H1 (cell line): Measurements from ENCODE around the gene PCBP4. TPM values are rescaled to one million over a fixed set of nuclear protein-coding genes. Genes with fewer than 3 reads are reported as not detected.

Experiments
- CTCF ChIA-PET: fragments of 300-600 bp; sonication (Branson Sonifier 250); formaldehyde crosslinking; loops from one replicate; lab custom pipeline; 2021; ENCODE audit not compliant: partially characterized antibody; lab: Charles Lee
- POLR2A ChIA-PET: fragments of 300-600 bp; sonication (Branson Sonifier 250); formaldehyde crosslinking; loops from one replicate; lab custom pipeline; 2021; ENCODE audit warnings: inconsistent platforms; ENCODE audit not compliant: partially characterized antibody; lab: Charles Lee
- DNase-seq, 2 experiments: peaks; one replicate each; pipeline versions ENCODE4 v3.0.0 to v3.0.0-alpha.2; 2010 to 2022; ENCODE audit warnings: low spot score in 2 of 2, low read depth in 1 of 2, mixed read lengths in 1 of 2
- FAIRE-seq: peaks from 2 replicates; lab custom pipeline; 2011; peaks lifted over from hg19 to GRCh38; lab: Jason Lieb, UNC
- H2AFZ ChIP-seq: 2 replicates; pipeline ENCODE4 v1.8.1; 2012; ENCODE audit warnings: low read length, inconsistent platforms
- H2AK5ac ChIP-seq: 2 replicates; pipeline ENCODE4 v1.6.1; 2013; ENCODE audit warnings: low read depth, low read length
- H2BK120ac ChIP-seq: replicated peaks from 2 replicates; pipeline ENCODE3; 2013; ENCODE audit warnings: low read depth, low read length, inconsistent platforms
- H2BK12ac ChIP-seq: 2 replicates; pipeline ENCODE4 v1.6.1; 2013; ENCODE audit warnings: low read depth, low read length
- H2BK15ac ChIP-seq: 2 replicates; pipeline ENCODE4 v1.6.1; 2013; ENCODE audit warnings: low read length
- H2BK20ac ChIP-seq: 2 replicates; pipeline ENCODE4 v1.6.1; 2013; ENCODE audit warnings: low read length
- H2BK5ac ChIP-seq: 2 replicates; pipeline ENCODE4 v1.6.1; 2013; ENCODE audit warnings: low read depth, low read length
- H3K14ac ChIP-seq: 2 replicates; pipeline ENCODE4 v1.6.1; 2013; ENCODE audit warnings: inconsistent platforms; ENCODE audit not compliant: insufficient read length
- H3K18ac ChIP-seq: 2 replicates; pipeline ENCODE4 v1.6.1; 2013; ENCODE audit warnings: low read length; ENCODE audit errors: extremely low read depth
- H3K23ac ChIP-seq: 2 replicates; pipeline ENCODE4 v1.6.1; 2013; ENCODE audit warnings: inconsistent platforms; ENCODE audit not compliant: insufficient read length
- H3K23me2 ChIP-seq: 2 replicates; pipeline ENCODE4 v1.6.1; 2013; ENCODE audit warnings: low read depth, low read length
- H3K27ac ChIP-seq: 2 replicates; pipeline ENCODE4 v1.6.1; 2011; ENCODE audit warnings: low read depth, low read length, inconsistent platforms
- H3K27me3 ChIP-seq, 4 experiments: replicated peaks in 1 of 4; 1 replicate in 1 of 4; 2 replicates in 3 of 4; pipeline versions ENCODE4 v1.6.1 to v1.8.1; 2011 to 2013; ENCODE audit warnings: low read length in 3 of 4, mild to moderate bottlenecking in 3 of 4, inconsistent platforms in 2 of 4, mixed read lengths in 2 of 4, moderate library complexity in 1 of 4; ENCODE audit not compliant: control insufficient read depth in 3 of 4, insufficient read depth in 3 of 4; ENCODE audit errors: extremely low read depth in 1 of 4
- H3K36me3 ChIP-seq, 4 experiments: 2 replicates each; pipeline versions ENCODE4 v1.6.1 to v1.8.1; 2011 to 2013; ENCODE audit warnings: mild to moderate bottlenecking in 4 of 4, low read length in 3 of 4, moderate library complexity in 2 of 4, control low read depth in 1 of 4, inconsistent platforms in 1 of 4; ENCODE audit not compliant: insufficient read depth in 4 of 4, control insufficient read depth in 2 of 4
- H3K4ac ChIP-seq: replicated peaks from 2 replicates; pipeline ENCODE3; 2013; ENCODE audit warnings: low read length, low read depth, mixed read lengths, inconsistent platforms; ENCODE audit not compliant: insufficient read length
- H3K4me1 ChIP-seq, 4 experiments: replicated peaks in 1 of 4; 1 replicate in 1 of 4; 2 replicates in 3 of 4; pipeline versions ENCODE4 v1.6.1 to v1.8.1; 2011 to 2013; ENCODE audit warnings: low read length in 3 of 4, inconsistent platforms in 2 of 4, mixed read lengths in 1 of 4; ENCODE audit not compliant: insufficient read depth in 4 of 4, control insufficient read depth in 3 of 4
- H3K4me2 ChIP-seq, 2 experiments: 2 replicates each; pipeline versions ENCODE4 v1.6.1 to v1.8.1; 2011 to 2013; ENCODE audit warnings: low read depth in 2 of 2, low read length in 2 of 2, control low read depth in 1 of 2, inconsistent platforms in 1 of 2, mild to moderate bottlenecking in 1 of 2; ENCODE audit not compliant: insufficient read depth in 1 of 2
- H3K4me3 ChIP-seq, 4 experiments: fragments of 200-600, 300-600 bp in 1 of 4; sonication (generic), shearing (Covaris generic), sonication (Bioruptor Twin) in 1 of 4; 2 replicates each; pipeline versions ENCODE4 v1.5.1 to v1.8.1; 2011 to 2016; ENCODE audit warnings: low read length in 4 of 4, low read depth in 3 of 4, control low read depth in 2 of 4, inconsistent platforms in 2 of 4, mild to moderate bottlenecking in 2 of 4, mixed read lengths in 1 of 4, moderate library complexity in 1 of 4; ENCODE audit not compliant: insufficient read depth in 2 of 4; ENCODE audit errors: extremely low read depth in 1 of 4
- H3K56ac ChIP-seq: replicated peaks from 2 replicates; pipeline ENCODE3; 2013; ENCODE audit warnings: low read depth, mild to moderate bottlenecking, mixed read lengths, low read length, inconsistent platforms; ENCODE audit not compliant: insufficient read length
- H3K79me1 ChIP-seq: 2 replicates; pipeline ENCODE4 v1.6.1; 2013; ENCODE audit warnings: low read depth, low read length, control low read depth
- H3K79me2 ChIP-seq, 2 experiments: 2 replicates each; pipeline versions ENCODE4 v1.6.1 to v1.8.1; 2012 to 2013; ENCODE audit warnings: low read length in 2 of 2, mild to moderate bottlenecking in 2 of 2, inconsistent platforms in 1 of 2; ENCODE audit not compliant: insufficient read depth in 2 of 2, control insufficient read depth in 1 of 2
- H3K9ac ChIP-seq, 4 experiments: replicated peaks in 1 of 4; 1 replicate in 1 of 4; 2 replicates in 3 of 4; pipeline versions ENCODE4 v1.6.1 to v1.8.1; 2011 to 2013; ENCODE audit warnings: low read depth in 3 of 4, low read length in 3 of 4, control low read depth in 2 of 4, mild to moderate bottlenecking in 2 of 4, moderate library complexity in 2 of 4, inconsistent platforms in 1 of 4; ENCODE audit errors: extremely low read depth in 1 of 4
- H3K9me3 ChIP-seq, 2 experiments: 2 replicates each; pipeline versions ENCODE4 v1.6.1 to v1.8.1; 2012 to 2013; ENCODE audit warnings: mild to moderate bottlenecking in 2 of 2, moderate library complexity in 2 of 2, control low read depth in 1 of 2, inconsistent platforms in 1 of 2, low read depth in 1 of 2, low read length in 1 of 2, mixed read lengths in 1 of 2; ENCODE audit not compliant: insufficient read depth in 2 of 2
- H4K20me1 ChIP-seq, 2 experiments: replicated peaks in 1 of 2; 2 replicates each; pipeline versions ENCODE3 to v1.8.1; 2011 to 2013; ENCODE audit warnings: inconsistent platforms in 2 of 2, low read length in 2 of 2, mild to moderate bottlenecking in 1 of 2; ENCODE audit not compliant: insufficient read depth in 2 of 2, control insufficient read depth in 1 of 2
- H4K5ac ChIP-seq: 2 replicates; pipeline ENCODE4 v1.6.1; 2013; ENCODE audit warnings: low read length, low read depth, mixed read lengths, inconsistent platforms; ENCODE audit not compliant: insufficient read length
- H4K8ac ChIP-seq: 2 replicates; pipeline ENCODE4 v1.8.0; 2013; ENCODE audit warnings: mild to moderate bottlenecking, moderate library complexity, low read length, inconsistent platforms; ENCODE audit not compliant: insufficient read depth; ENCODE audit errors: extremely low read depth
- H4K91ac ChIP-seq: replicated peaks from 2 replicates; pipeline ENCODE3; 2013; ENCODE audit warnings: low read length, mixed read lengths, inconsistent platforms; ENCODE audit not compliant: insufficient read length
- CREB1 ChIP-seq: IDR thresholded peaks from 2 replicates; pipeline ENCODE4 v1.6.1; 2012; ENCODE audit warnings: inconsistent platforms
- E2F6 ChIP-seq: IDR thresholded peaks from 2 replicates; pipeline ENCODE4 v1.6.1; 2012; ENCODE audit warnings: inconsistent platforms
- EZH2 ChIP-seq: fragments of 200-600 bp; sonication (generic); IDR thresholded peaks from 2 replicates; pipeline ENCODE4 v1.7.1; 2012; ENCODE audit warnings: low read depth, mild to moderate bottlenecking, moderate library complexity, low read length, inconsistent platforms; ENCODE audit not compliant: severe bottlenecking
- PHF8 ChIP-seq: fragments of 200-600 bp; sonication (generic); conservative IDR thresholded peaks from 2 replicates; pipeline ENCODE4 v1.7.1; 2012; ENCODE audit warnings: low read depth, mild to moderate bottlenecking, inconsistent platforms, low read length, moderate library complexity
- POLR2A ChIP-seq, 2 experiments: IDR thresholded peaks; 1 replicate in 1 of 2; 2 replicates in 1 of 2; pipeline ENCODE4 v1.6.1; 2011; ENCODE audit warnings: low read depth in 2 of 2, low read length in 2 of 2, mild to moderate bottlenecking in 2 of 2; ENCODE audit errors: control extremely low read depth in 1 of 2
- RAD21 ChIP-seq, 2 experiments: IDR thresholded peaks in 1 of 2; conservative IDR thresholded peaks in 1 of 2; 2 replicates each; pipeline ENCODE4 v1.6.1; 2011; ENCODE audit warnings: low read depth in 2 of 2, low read length in 2 of 2, improper control_type of control experiment in 1 of 2, inconsistent platforms in 1 of 2, mild to moderate bottlenecking in 1 of 2, moderate library complexity in 1 of 2
- SUZ12 ChIP-seq: fragments of 200-600 bp; sonication (generic); IDR thresholded peaks from 2 replicates; pipeline ENCODE4 v1.6.1; 2012; ENCODE audit warnings: mild to moderate bottlenecking, inconsistent platforms, low read length, moderate library complexity, mixed read lengths
- YY1 ChIP-seq: IDR thresholded peaks from 2 replicates; pipeline ENCODE4 v1.6.1; 2011; ENCODE audit warnings: low read depth, mild to moderate bottlenecking, low read length
- WGBS, 2 experiments: shearing (Covaris generic) in 1 of 2; methylation state at CpG; one replicate each; pipeline versions ENCODE4 v1.1.6 to v1.1.7; 2013 to 2015; ENCODE audit warnings: low lambda C conversion rate in 2 of 2, mixed read lengths in 2 of 2, inconsistent platforms in 1 of 2, low coverage in 1 of 2, missing lambda C conversion rate in 1 of 2; ENCODE audit not compliant: insufficient replicate concordance in 2 of 2, insufficient coverage in 1 of 2, insufficient read length in 1 of 2; ENCODE audit errors: extremely low coverage in 1 of 2, missing lambda C conversion rate in 1 of 2; 5-methylcytosine and 5-hydroxymethylcytosine counted together
- polyA plus RNA-seq, 7 experiments: library from polyadenylated mRNA; depleted of rRNA in 3 of 7; stranded (reverse) in 5 of 7; unstranded in 2 of 7; fragments of >200 nt in 5 of 7; fragments of 200-250 nt in 2 of 7; gene quantifications; 1 replicate in 5 of 7; 2 replicates in 1 of 7; 4 replicates in 1 of 7; pipeline versions ENCODE4 v1.2.1 to v1.2.3, GENCODE V29; 2011 to 2013; ENCODE audit warnings: missing spikeins in 2 of 7, mixed read lengths in 2 of 7
- total RNA-seq: library from RNA; stranded (reverse); fragmentation: NEBNext Ultra II Directional; extraction: Animal tissue kit (Norgen Biotek cat#: 25700); gene quantifications from 2 replicates; pipeline ENCODE4 v1.2.1, GENCODE V29; 2021

Gene PCBP4
- total and polyA plus RNA-seq, 2 of the 8 experiments (the other 6 are each of a cell fraction or from before 2014, with no cell fraction given) = 16.4 to 34.1 TPM

GRCh38 chr3:51955175-51955892 is 11.9 kb downstream of the PCBP4 start, which contains the start of gene GPR62:
GPR62 (plus strand) TSS chr3:51955381; CDS start chr3:51955653, 272 bp downstream.
- peak within 1 kb of the TSS; percentile 92; the same call in 1 of the 2 replicates for H2AFZ ChIP-seq
- H3K23me2 ChIP-seq = peaks cover 8% of the 10 kb centered on the region; the same call in 1 of the 2 replicates
- peak within 1 kb of the TSS; percentile 71 for H3K18ac ChIP-seq
- peak within 1 kb of the TSS; percentile 91 for H4K8ac ChIP-seq
- H2BK5ac ChIP-seq = no peak within 1 kb of the TSS
- ChIA-PET POLR2A (interaction anchor here (0.7 to 15.7 kb wide), 7 partner anchors 9 to 38 kb away, joined by 4 to 148 read pairs (median 13); partner anchors contain the start of genes ABHD14B, ACY1, PARP3 and PCBP4), CTCF (interaction anchor here (0.9 to 5.7 kb wide), 7 partner anchors 8 to 98 kb away, joined by 3 to 29 read pairs (median 7); partner anchors contain the start of genes ABHD14A, ABHD14B, PARP3 and RRP9)
- 30% methylated on average over 16 of the region's 33 CpGs; no CpG with 5 or more reads in 1 of the 2 experiments for WGBS, 2 experiments
- no peak within 1 kb of the TSS for H4K5ac ChIP-seq
- no peaks in the 10 kb centered on the region for H3K36me3 ChIP-seq
- peak within 1 kb of the TSS; percentile 61 for H4K91ac ChIP-seq
- no peak within 1 kb of the TSS for H3K56ac ChIP-seq
- DNase-seq (no peak), FAIRE-seq (no peak)
- TF ChIP-seq PHF8 (no peak), CREB1 (peak; percentile 93), RAD21 (IDR thresholded peaks at IDR 0.05 in 1 of 2, conservative IDR thresholded peaks at IDR 0.05 in 1 of 2; ENCODE audit: low read depth in 2 of 2, low read length in 2 of 2) (no peak), E2F6 (peak; percentile 83), SUZ12 (peak; percentile 52; the same call in 1 of the 2 replicates), EZH2 (peak; percentile 51), YY1 (peak; percentile 61; the same call in 1 of the 2 replicates), POLR2A (IDR thresholded peaks at IDR 0.05; ENCODE audit: control extremely low read depth in 1 of 2, low read depth in 2 of 2, low read length in 2 of 2) (peak in 1 of 2 experiments; percentile 24; a peak in 1 of 3 replicates)
- peak within 1 kb of the TSS in 2 of 4 experiments; percentile 9 to 14; a peak in 2 of 7 replicates for H3K9ac ChIP-seq
- H3K9me3 ChIP-seq = no peaks in the 10 kb centered on the region
- peaks cover 15 to 43% (median 35%) of the 10 kb centered on the region in 4 experiments for H3K27me3 ChIP-seq
- no peak within 1 kb of the TSS for H3K14ac ChIP-seq
- H3K4me3 ChIP-seq = peak within 1 kb of the TSS; percentile 13 to 66 (median 48)
- no peaks in the 10 kb centered on the region for H3K79me2 ChIP-seq
- no peak within 1 kb of the TSS for H3K23ac ChIP-seq
- peaks cover 0 to 15% (median 7%) of the 10 kb centered on the region in 4 experiments; a peak in 6 of 7 replicates for H3K4me1 ChIP-seq
- peak within 1 kb of the TSS; percentile 6 for H3K4ac ChIP-seq
- no peak within 1 kb of the TSS for H2BK20ac ChIP-seq
- H3K4me2 ChIP-seq = peak within 1 kb of the TSS; percentile 59 to 88
- no peaks in the 10 kb centered on the region for H3K79me1 ChIP-seq
- H2AK5ac ChIP-seq = no peak within 1 kb of the TSS
- peak within 1 kb of the TSS; percentile 99 for H2BK15ac ChIP-seq
- H4K20me1 ChIP-seq = peaks cover 0 to 2% of the 10 kb centered on the region in 2 experiments
- H2BK12ac ChIP-seq = peak within 1 kb of the TSS; percentile 86; the same call in 1 of the 2 replicates
- no peak within 1 kb of the TSS for H3K27ac ChIP-seq
- H2BK120ac ChIP-seq = no peak within 1 kb of the TSS
